Measurements from ENCODE around the gene ZBTB39. TPM values are rescaled to one million over a fixed set of nuclear protein-coding genes. Genes with fewer than 3 reads are reported as not detected.

The ZBTB39 gene
- total RNA-seq, 1 donor from 2014 or later = 8.5 TPM

DNA sequence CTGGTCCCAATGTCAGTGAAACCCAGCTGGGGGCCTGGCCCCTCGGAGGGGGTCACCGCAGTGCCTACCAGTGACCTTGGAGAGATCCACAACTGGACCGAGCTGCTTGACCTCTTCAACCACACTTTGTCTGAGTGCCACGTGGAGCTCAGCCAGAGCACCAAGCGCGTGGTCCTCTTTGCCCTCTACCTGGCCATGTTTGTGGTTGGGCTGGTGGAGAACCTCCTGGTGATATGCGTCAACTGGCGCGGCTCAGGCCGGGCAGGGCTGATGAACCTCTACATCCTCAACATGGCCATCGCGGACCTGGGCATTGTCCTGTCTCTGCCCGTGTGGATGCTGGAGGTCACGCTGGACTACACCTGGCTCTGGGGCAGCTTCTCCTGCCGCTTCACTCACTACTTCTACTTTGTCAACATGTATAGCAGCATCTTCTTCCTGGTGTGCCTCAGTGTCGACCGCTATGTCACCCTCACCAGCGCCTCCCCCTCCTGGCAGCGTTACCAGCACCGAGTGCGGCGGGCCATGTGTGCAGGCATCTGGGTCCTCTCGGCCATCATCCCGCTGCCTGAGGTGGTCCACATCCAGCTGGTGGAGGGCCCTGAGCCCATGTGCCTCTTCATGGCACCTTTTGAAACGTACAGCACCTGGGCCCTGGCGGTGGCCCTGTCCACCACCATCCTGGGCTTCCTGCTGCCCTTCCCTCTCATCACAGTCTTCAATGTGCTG is 11.0 kb downstream of the ZBTB39 start:
- TF ChIP-seq, protein P1, sequence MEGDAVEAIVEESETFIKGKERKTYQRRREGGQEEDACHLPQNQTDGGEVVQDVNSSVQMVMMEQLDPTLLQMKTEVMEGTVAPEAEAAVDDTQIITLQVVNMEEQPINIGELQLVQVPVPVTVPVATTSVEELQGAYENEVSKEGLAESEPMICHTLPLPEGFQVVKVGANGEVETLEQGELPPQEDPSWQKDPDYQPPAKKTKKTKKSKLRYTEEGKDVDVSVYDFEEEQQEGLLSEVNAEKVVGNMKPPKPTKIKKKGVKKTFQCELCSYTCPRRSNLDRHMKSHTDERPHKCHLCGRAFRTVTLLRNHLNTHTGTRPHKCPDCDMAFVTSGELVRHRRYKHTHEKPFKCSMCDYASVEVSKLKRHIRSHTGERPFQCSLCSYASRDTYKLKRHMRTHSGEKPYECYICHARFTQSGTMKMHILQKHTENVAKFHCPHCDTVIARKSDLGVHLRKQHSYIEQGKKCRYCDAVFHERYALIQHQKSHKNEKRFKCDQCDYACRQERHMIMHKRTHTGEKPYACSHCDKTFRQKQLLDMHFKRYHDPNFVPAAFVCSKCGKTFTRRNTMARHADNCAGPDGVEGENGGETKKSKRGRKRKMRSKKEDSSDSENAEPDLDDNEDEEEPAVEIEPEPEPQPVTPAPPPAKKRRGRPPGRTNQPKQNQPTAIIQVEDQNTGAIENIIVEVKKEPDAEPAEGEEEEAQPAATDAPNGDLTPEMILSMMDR (IDR thresholded peaks at IDR 0.05; ENCODE audit: insufficient read depth, low read length, poor library complexity, severe bottlenecking) = no peak
- Histone ChIP-seq H3K4me3 (ENCODE audit: low read depth, low read length) (no peak overlapping the region), H3K36me3 (ENCODE audit: control insufficient read depth, insufficient read depth, low read length) (no peaks in the 10 kb centered on the region), H3K27me3 (ENCODE audit: control insufficient read depth, insufficient read depth, low read length) (no peaks in the 10 kb centered on the region)
- DNase-seq (ENCODE audit: low read depth) = no peak

DNA sequence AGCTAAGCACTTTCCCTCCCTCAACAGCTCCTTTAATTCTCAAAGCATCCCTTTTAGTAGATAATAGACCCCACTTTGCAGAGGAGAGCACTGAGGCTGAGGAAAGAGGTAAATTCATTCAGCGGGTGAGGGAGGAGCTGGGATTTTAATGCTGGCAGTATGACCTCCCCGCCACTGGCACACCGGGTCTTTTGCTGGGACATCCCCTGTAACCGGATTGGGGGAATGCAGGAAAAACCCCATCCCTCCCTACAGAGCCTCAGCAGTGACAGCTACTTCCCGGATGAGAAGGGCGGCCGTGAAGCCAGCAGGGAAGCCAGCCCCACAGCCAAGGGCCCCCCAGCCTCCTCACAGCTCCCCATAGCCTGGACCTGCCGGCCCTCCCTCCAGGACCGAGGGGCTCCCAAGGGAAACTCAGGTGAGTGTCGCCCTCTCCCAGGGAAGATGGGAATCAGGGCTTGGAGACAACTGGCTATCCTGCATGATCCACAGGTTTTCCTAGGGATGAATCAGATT is 12.1 kb downstream of the ZBTB39 start:
- no peaks in the 10 kb centered on the region for H3K36me3 ChIP-seq (ENCODE audit: control insufficient read depth, insufficient read depth, low read length)
- TF ChIP-seq, protein P1 (IDR thresholded peaks at IDR 0.05; ENCODE audit: insufficient read depth, low read length, poor library complexity, severe bottlenecking) = no peak
- no peaks in the 10 kb centered on the region for H3K27me3 ChIP-seq (ENCODE audit: control insufficient read depth, insufficient read depth, low read length)
- H3K4me3 ChIP-seq (ENCODE audit: low read depth, low read length) = no peak overlapping the region
- DNase-seq (ENCODE audit: low read depth) = no peak

DNA sequence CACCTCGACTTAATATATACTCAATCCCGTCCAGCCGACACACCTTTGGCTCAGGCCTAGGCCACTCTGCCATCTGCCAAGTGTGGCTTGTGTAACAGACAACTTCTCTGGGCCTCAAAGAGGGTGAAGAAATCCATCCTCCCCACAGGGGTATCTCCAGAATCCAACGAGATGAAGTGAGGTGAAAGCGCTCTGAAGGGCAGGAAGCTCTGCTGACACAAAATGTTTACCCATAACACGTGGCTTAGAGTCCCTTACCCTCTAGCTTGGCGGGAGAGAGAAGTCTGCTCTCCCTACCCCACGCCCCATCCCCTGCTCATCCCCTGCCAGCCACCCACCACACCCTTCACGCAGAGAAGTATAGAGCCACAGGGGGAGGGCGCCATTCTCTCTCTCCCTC is 13.0 kb downstream of the ZBTB39 start:
- TF ChIP-seq, protein P1 (IDR thresholded peaks at IDR 0.05; ENCODE audit: insufficient read depth, low read length, poor library complexity, severe bottlenecking) = no peak
- no peaks in the 10 kb centered on the region for H3K36me3 ChIP-seq (ENCODE audit: control insufficient read depth, insufficient read depth, low read length)
- DNase-seq (ENCODE audit: low read depth) = no peak
- H3K27me3 ChIP-seq (ENCODE audit: control insufficient read depth, insufficient read depth, low read length) = peaks cover under 1% of the 10 kb centered on the region
- no peak overlapping the region for H3K4me3 ChIP-seq (ENCODE audit: low read depth, low read length)

DNA sequence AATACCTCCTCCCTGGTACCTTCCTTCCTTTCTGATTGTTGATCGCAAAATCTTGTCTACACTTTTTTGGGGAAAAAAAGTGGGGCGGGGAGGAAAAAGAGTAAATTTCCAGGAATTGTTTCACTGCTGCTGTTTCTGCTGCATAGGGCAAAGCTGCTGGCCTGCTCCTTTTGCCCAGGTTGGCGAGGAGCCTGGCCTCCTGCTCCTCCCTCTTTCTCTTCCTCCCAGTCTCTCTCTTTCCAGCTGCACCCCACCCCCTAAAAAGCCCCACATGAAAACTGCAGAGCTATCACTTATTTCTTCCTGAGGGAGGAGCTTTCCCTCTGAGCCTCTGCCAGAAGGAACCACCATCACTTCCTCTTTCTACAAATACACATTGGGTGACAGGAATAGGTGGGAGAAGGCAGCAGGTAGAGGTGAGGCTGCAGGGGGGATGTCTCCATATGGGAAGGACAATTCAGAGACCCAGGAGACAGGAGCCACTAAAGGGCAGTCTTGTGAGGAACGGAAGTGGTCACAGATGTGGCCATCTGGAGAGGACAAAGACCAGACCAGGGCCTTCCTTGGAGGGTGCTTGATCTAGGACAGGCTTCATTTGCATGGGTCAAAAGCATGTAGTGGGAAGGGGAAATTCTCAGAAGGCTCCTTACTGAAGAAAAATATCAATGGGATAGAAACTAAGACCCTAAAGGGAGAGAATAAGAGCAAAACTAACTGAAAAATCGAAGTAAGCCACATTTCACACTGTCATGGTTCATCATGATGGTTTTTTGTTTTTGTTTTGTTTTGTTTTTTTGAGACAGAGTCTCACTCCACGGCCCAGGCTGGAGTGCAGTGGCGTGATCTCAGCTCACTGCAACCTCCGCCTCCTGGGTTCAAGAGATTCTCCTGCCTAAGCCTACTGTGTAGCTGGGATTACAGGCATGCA is 14.8 kb downstream of the ZBTB39 start:
- Histone ChIP-seq H3K36me3 (ENCODE audit: control insufficient read depth, insufficient read depth, low read length) (no peaks in the 10 kb centered on the region), H3K27me3 (ENCODE audit: control insufficient read depth, insufficient read depth, low read length) (peaks cover 2% of the 10 kb centered on the region), H3K4me3 (ENCODE audit: low read depth, low read length) (no peak overlapping the region)
- TF ChIP-seq, protein P1 (IDR thresholded peaks at IDR 0.05; ENCODE audit: insufficient read depth, low read length, poor library complexity, severe bottlenecking) = no peak
- DNase-seq (ENCODE audit: low read depth) = no peak

DNA sequence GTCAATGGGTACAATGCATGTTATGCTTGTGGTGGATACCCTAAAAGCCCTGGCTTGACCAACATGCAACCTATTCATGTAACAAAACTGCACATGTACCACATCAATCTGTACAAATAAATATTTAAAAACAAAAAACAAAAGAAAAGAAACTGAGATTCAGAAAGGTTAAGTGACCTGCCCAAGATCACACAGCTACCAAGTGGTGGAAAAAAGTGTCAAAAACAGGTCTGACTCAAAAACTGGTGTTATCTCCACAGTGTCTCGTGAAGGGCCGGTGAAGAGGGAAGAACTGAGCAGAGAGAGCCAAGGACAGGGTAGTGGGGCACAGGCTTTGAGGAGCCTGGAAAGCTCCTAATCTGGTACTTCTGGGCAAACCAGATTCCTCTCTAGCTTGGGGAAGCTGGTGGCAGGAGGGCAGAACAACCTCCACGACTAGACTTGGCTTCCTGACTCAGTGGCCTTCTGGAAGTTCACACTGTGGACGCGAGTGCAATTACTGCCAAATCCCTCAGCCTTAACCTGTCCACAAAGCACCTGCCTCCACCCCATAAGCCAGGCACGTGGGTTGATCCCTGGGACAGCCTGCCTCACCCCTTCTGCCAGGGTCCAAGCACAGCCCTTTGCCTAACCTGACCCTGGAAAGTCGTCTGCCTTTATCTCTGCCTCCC is 15.6 kb downstream of the ZBTB39 start:
- Histone ChIP-seq H3K36me3 (ENCODE audit: control insufficient read depth, insufficient read depth, low read length) (no peaks in the 10 kb centered on the region), H3K27me3 (ENCODE audit: control insufficient read depth, insufficient read depth, low read length) (peaks cover 2% of the 10 kb centered on the region), H3K4me3 (ENCODE audit: low read depth, low read length) (no peak overlapping the region)
- no peak for DNase-seq (ENCODE audit: low read depth)
- TF ChIP-seq, protein P1 (IDR thresholded peaks at IDR 0.05; ENCODE audit: insufficient read depth, low read length, poor library complexity, severe bottlenecking) = no peak
